Aorta (tissue), 5 donors: Measurements from ENCODE around the gene KARS1. TPM values are rescaled to one million over a fixed set of nuclear protein-coding genes. Genes with fewer than 3 reads are reported as not detected.

Source experiments
- ATAC-seq: fragments of 200-7000 bp; cut with Tn5 transposase; one replicate; pipeline ENCODE4 v1.9.1; 2022; ENCODE audit warnings: moderate library complexity; ENCODE audit not compliant: low FRiP score
- DNase-seq, 2 donors: peaks; one replicate each; pipeline ENCODE4 v3.0.0-alpha.2; 2020
- H3K27ac ChIP-seq, 2 donors: one replicate each; pipeline ENCODE4 v1.5.1; 2013; ENCODE audit warnings: low read length in 2 of 2, mild to moderate bottlenecking in 2 of 2, moderate library complexity in 2 of 2, control low read depth in 1 of 2, inconsistent platforms in 1 of 2, low read depth in 1 of 2
- H3K27me3 ChIP-seq, 2 donors: one replicate each; pipeline ENCODE4 v1.6.1; 2013; ENCODE audit warnings: control low read depth in 1 of 2, low read length in 1 of 2, mild to moderate bottlenecking in 1 of 2, moderate library complexity in 1 of 2; ENCODE audit not compliant: insufficient read depth in 2 of 2, control insufficient read depth in 1 of 2
- H3K36me3 ChIP-seq, 2 donors: one replicate each; pipeline ENCODE4 v1.6.1; 2013; ENCODE audit warnings: control low read depth in 1 of 2, low read length in 1 of 2, mild to moderate bottlenecking in 1 of 2; ENCODE audit not compliant: insufficient read depth in 2 of 2, control insufficient read depth in 1 of 2
- H3K4me1 ChIP-seq, 2 donors: one replicate each; pipeline ENCODE4 v1.6.1; 2013; ENCODE audit warnings: low read length in 2 of 2, control low read depth in 1 of 2, mild to moderate bottlenecking in 1 of 2, moderate library complexity in 1 of 2; ENCODE audit not compliant: insufficient read depth in 2 of 2, control insufficient read depth in 1 of 2
- H3K4me3 ChIP-seq, 2 donors: one replicate each; pipeline ENCODE4 v1.5.1; 2013; ENCODE audit warnings: low read length in 2 of 2, control low read depth in 1 of 2, mild to moderate bottlenecking in 1 of 2
- H3K9me3 ChIP-seq: one replicate; pipeline ENCODE4 v1.6.1; 2013; ENCODE audit warnings: mild to moderate bottlenecking, low read length; ENCODE audit not compliant: control insufficient read depth
- WGBS, 2 donors: extraction: QIAGEN DNeasy Blood & Tissue Kit; methylation state at CpG; one replicate each; pipeline ENCODE4 v1.1.7; 2013; 5-methylcytosine and 5-hydroxymethylcytosine counted together
- intact Hi-C, 2 donors: fragments of 100-400 bp; cut with DNase I; formaldehyde crosslinking; loops; one replicate each; pipeline versions ENCODE4 v1.14.2 to v1.15.0; 2022
- polyA plus RNA-seq, 2 donors: library from polyadenylated mRNA; stranded (reverse); fragments of 200-250 nt; gene quantifications; one replicate each; pipeline ENCODE4 v1.2.3, GENCODE V29; 2013
- total RNA-seq, 2 donors: library from RNA; stranded (reverse); fragmentation: NEBNext Ultra II Directional; extraction: Animal tissue kit (Norgen Biotek cat#: 25700); gene quantifications; one replicate each; pipeline ENCODE4 v1.2.1, GENCODE V29; 2021
- donor health status: healthy with polysubstance abuse.
- donor health status: Bipolar disorder and iron deficiency.
- donor health status: DM: no; HTN: no; CAD: no.
- donor health status: DM: no; HTN: no; CAD: no.
- donor health status: DM: yes; HTN: yes; CAD: no.

The KARS1 gene
- total and polyA plus RNA-seq, 4 donors = 60.4 to 73.2 (median 67.1) TPM

GRCh38 chr16:75660321-75660720 lies 12.9 kb upstream of the KARS1 start:
- H3K27ac ChIP-seq = no peak overlapping the region
- H3K27me3 ChIP-seq = no peaks in the 10 kb centered on the region
- H3K4me3 ChIP-seq = no peak overlapping the region
- H3K4me1 ChIP-seq = no peaks in the 10 kb centered on the region
- 84% methylated on average over 6 of the region's 6 CpGs for WGBS, 2 donors
- no peaks in the 10 kb centered on the region for H3K9me3 ChIP-seq
- DNase-seq (no peak), ATAC-seq (no peak)
- peaks cover 12 to 16% of the 10 kb centered on the region in 2 donors for H3K36me3 ChIP-seq
- intact Hi-C loops = loop anchor here in 1 of 2 donors (5.0 kb wide), 1 partner anchor 102 kb away; no protein-coding TSS in a partner anchor

GRCh38 chr16:75658175-75658574 lies 10.7 kb upstream of the KARS1 start:
- no peak overlapping the region for H3K4me3 ChIP-seq
- WGBS, 2 donors = 85 to 89% methylated on average over 2 of the region's 2 CpGs
- H3K4me1 ChIP-seq = no peaks in the 10 kb centered on the region
- DNase-seq = no peak
- intact Hi-C loops = no loop called here
- H3K9me3 ChIP-seq = no peaks in the 10 kb centered on the region
- ATAC-seq = peak; percentile 9
- peaks cover 12 to 16% of the 10 kb centered on the region in 2 donors for H3K36me3 ChIP-seq
- H3K27me3 ChIP-seq = no peaks in the 10 kb centered on the region
- H3K27ac ChIP-seq = no peak overlapping the region

- Histone ChIP-seq H3K36me3 (peaks cover 7 to 16% of the 10 kb centered on the region in 2 donors), H3K27ac (no peak overlapping the region), H3K4me1 (peaks cover 3 to 5% of the 10 kb centered on the region in 2 donors), H3K9me3 (no peaks in the 10 kb centered on the region), H3K4me3 (no peak overlapping the region), H3K27me3 (no peaks in the 10 kb centered on the region)
- DNase-seq (no peak), ATAC-seq (no peak)
- intact Hi-C loops = no loop called here
- 5 to 7% methylated on average over 1 of the region's 1 CpG for WGBS, 2 donors
These were observed 6.5 kb upstream of the KARS1 start for GRCh38 chr16:75653922-75654321.

GRCh38 chr16:75648265-75649076 lies 1.0 kb upstream of the KARS1 start:
- Histone ChIP-seq H3K9me3 (no peaks in the 10 kb centered on the region), H3K27me3 (no peaks in the 10 kb centered on the region), H3K27ac (peak overlapping the region; percentile 70 to 97), H3K4me3 (peak overlapping the region; percentile 71 to 93), H3K4me1 (peaks cover 3 to 5% of the 10 kb centered on the region in 2 donors), H3K36me3 (no peaks in the 10 kb centered on the region)
- intact Hi-C loops = loop anchor here in 1 of 2 donors (2.0 kb wide), 1 partner anchor 116 kb away; no protein-coding TSS in a partner anchor
- ATAC-seq (peak; percentile 86), DNase-seq (peak; percentile 91 to 95)
- 0% methylated on average over 56 to 62 of the region's 62 CpGs for WGBS, 2 donors

GRCh38 chr16:75647112-75647491 lies 363 bp downstream of the KARS1 start:
- H3K27me3 ChIP-seq = no peaks in the 10 kb centered on the region
- peak overlapping the region; percentile 80 to 100 for H3K4me3 ChIP-seq
- peak; percentile 58 for ATAC-seq
- intact Hi-C loops = loop anchor here in 1 of 2 donors (1.0 kb wide), 1 partner anchor 24 kb away; the partner anchor contains the start of gene ADAT1
- peak overlapping the region; percentile 3 to 22 for H3K27ac ChIP-seq
- 0% methylated on average over 18 of the region's 18 CpGs for WGBS, 2 donors
- H3K9me3 ChIP-seq = no peaks in the 10 kb centered on the region
- H3K36me3 ChIP-seq = peaks cover 1 to 2% of the 10 kb centered on the region in 2 donors
- H3K4me1 ChIP-seq = peaks cover 3 to 5% of the 10 kb centered on the region in 2 donors
- DNase-seq = no peak

GRCh38 chr16:75644240-75645012 lies 3.0 kb downstream of the KARS1 start:
- no peak for ATAC-seq
- Histone ChIP-seq H3K27ac (no peak overlapping the region), H3K27me3 (no peaks in the 10 kb centered on the region), H3K4me3 (no peak overlapping the region), H3K4me1 (no peaks in the 10 kb centered on the region), H3K9me3 (no peaks in the 10 kb centered on the region), H3K36me3 (peaks cover 4 to 8% of the 10 kb centered on the region in 2 donors)
- intact Hi-C loops = no loop called here
- DNase-seq = no peak
- WGBS, 2 donors = 91 to 95% methylated on average over 7 of the region's 7 CpGs

GRCh38 chr16:75640598-75640997 lies 6.9 kb downstream of the KARS1 start:
- H3K27ac ChIP-seq = no peak overlapping the region
- ATAC-seq (no peak), DNase-seq (no peak)
- peaks cover 8 to 10% of the 10 kb centered on the region in 2 donors for H3K36me3 ChIP-seq
- no peaks in the 10 kb centered on the region for H3K4me1 ChIP-seq
- no peaks in the 10 kb centered on the region for H3K27me3 ChIP-seq
- 86 to 88% methylated on average over 6 of the region's 6 CpGs for WGBS, 2 donors
- no peak overlapping the region for H3K4me3 ChIP-seq
- no peaks in the 10 kb centered on the region for H3K9me3 ChIP-seq
- intact Hi-C loops = no loop called here

- no peak for DNase-seq
- 78 to 82% methylated on average over 3 of the region's 3 CpGs for WGBS, 2 donors
- Histone ChIP-seq H3K9me3 (no peaks in the 10 kb centered on the region), H3K4me3 (no peak overlapping the region), H3K36me3 (peaks cover 10 to 14% of the 10 kb centered on the region in 2 donors), H3K4me1 (no peaks in the 10 kb centered on the region), H3K27me3 (no peaks in the 10 kb centered on the region), H3K27ac (no peak overlapping the region)
- no peak for ATAC-seq
- intact Hi-C loops = no loop called here
These were observed 12.4 kb downstream of the KARS1 start for GRCh38 chr16:75635036-75635435.
